SH-SY5Y (cell line): Measurements from ENCODE around the gene ADGRG1.

ENCODE experiments used
- GATA2 ChIP-seq: IDR thresholded peaks from 2 replicates; pipeline ENCODE4 v1.6.1; 2011; ENCODE audit warnings: mild to moderate bottlenecking, low read depth, low read length
- GATA3 ChIP-seq: IDR thresholded peaks from 2 replicates; pipeline ENCODE4 v1.6.1; 2011; ENCODE audit warnings: low read depth, mild to moderate bottlenecking, low read length, moderate library complexity

DNA sequence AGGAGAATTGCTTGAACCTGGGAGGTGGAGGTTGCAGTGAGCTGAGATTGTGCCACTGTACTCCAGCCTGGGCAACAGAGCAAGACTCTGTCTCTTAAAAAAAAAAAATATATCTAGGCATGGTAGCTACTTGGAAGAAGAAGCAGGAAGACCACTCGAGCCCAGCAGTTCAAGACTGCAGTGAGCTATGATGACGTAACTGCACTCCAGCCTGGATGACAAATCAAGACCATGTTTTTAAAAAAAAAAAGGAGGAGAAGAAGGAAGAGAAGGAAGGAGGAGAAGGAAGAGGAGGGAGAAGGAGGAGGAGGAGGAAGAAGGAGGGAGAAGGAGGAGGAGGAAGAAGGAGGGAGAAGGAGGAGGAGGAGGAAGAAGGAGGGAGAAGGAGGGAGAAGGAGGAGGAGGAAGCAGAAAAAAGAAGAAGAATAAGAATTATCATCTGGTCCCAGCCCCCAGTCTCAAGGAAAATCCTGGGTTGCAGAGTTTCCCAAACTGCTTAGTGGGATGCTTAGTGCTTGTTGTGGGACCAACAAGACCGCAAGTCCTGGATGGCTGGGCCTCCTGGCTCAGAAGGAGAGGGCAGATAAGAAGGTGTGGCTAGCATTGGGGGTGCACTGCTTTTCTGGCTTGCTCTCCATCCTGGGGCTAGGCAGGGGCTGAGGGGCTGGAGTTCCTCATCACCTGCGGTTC is 62.5 kb downstream of the ADGRG1 start:
- TF ChIP-seq GATA2 (no peak), GATA3 (no peak)
